ENCODE results near the gene C11orf21. TPM values are rescaled to one million over a fixed set of nuclear protein-coding genes. Genes with fewer than 3 reads are reported as not detected.

C11orf21 gene
- total and polyA plus RNA-seq, 10 of the 15 experiments (the other 5 are each of a cell fraction or from before 2014, with no cell fraction given): 0.04 to 0.26 (median 0.11) TPM; not detected in 7

DNA sequence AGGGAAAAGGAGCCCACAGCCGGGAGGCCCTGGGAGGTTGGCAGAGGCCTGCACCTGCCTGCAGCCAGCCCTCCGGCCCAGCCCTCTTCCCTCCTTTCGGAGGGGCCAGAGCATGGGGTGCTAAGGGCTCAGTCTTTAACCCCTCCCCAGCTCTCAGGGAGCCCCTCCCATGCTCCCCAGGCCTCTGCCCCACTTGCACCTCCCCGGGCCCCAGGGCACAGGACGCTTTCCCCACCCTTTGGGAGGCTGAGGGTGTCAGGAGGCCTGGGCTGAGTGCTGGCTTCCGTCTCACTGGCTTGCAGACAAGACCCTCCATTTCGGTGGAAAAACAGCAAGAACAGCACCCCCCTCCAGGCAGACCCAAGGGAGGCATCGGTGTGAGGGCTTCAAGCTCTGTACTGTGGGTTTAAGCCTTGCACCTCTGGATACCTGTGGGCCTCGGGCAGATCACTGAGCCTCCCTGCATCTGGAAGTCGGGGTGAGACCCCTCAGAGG is 38.6 kb downstream of the C11orf21 start (continued):
- TF ChIP-seq ASH2L (IDR thresholded peaks at IDR 0.05; ENCODE audit: borderline replicate concordance, low read depth): no peak
- no peak for TF ChIP-seq RELA (IDR thresholded peaks at IDR 0.05; ENCODE audit: borderline replicate concordance, partially characterized antibody)

DNA sequence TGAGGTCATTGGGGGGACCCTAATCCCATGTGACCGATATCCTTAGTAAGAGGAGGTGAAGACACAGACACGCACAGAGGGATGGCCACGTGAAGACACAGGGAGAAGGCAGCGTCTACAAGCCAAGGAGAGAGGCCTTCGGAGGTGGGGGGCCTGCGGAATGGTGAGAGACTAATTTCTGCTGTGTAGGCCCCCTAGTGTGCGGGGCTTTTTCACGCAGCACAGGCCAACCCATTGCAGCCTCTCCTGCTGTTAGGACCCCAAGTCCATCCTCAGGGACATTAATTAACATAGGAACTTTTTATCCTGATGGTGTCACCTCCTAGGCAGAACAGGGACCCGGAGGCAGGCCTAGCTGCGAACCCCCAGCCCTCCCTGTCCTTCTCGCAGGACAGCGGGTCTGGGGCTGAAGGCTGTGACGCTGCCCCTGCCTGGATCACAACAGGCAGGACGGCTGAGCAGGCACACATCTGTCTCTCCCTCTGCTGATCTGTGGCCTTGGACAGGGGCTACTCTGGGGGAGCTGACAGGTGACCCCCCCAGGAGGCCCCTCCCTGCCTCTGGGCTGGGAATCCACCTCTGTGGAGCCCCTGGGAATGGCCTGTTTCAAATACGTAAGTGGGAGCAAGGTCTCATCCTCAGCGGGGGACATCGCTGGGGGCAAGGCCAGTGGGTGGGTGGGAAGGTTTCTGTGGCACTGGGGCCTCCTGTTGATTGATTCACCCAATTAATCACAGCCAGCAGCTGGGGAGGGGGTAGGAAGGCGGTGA is 39.2 kb downstream of the C11orf21 start:
- Histone ChIP-seq H3K27ac (ENCODE audit: control insufficient read depth, insufficient read depth) (no peak overlapping the region), H3K36me3 (ENCODE audit: control insufficient read depth in 2 of 2, insufficient read depth in 2 of 2, low read length in 1 of 2) (no peaks in the 10 kb centered on the region), H3K4me1 (ENCODE audit: control insufficient read depth, insufficient read depth, low read length) (peaks cover 15% of the 10 kb centered on the region), H4K20me1 (ENCODE audit: control insufficient read depth, insufficient read depth) (no peaks in the 10 kb centered on the region), H2AFZ (ENCODE audit: control insufficient read depth, low read depth, low read length) (no peak overlapping the region), H3K27me3 (replicated peaks in 1 of 2; ENCODE audit: control insufficient read depth in 2 of 2, insufficient read depth in 2 of 2, low read length in 1 of 2) (no peaks in the 10 kb centered on the region), H3K9me3 (replicated peaks; ENCODE audit: control insufficient read depth, insufficient read depth, low read length) (no peaks in the 10 kb centered on the region), H3K9ac (ENCODE audit: control insufficient read depth, insufficient read depth, low read length) (no peak overlapping the region), H3K4me2 (ENCODE audit: control insufficient read depth, insufficient read depth) (no peak overlapping the region), H3K4me3 (no peak overlapping the region), H3K79me2 (ENCODE audit: control insufficient read depth, insufficient read depth, low read length) (no peaks in the 10 kb centered on the region)
- BruUV-seq (replicated peaks): no TSS peak
- SMC1A ChIA-PET (ENCODE audit: uncharacterized antibody, unreplicated experiment): no interaction called here
- CTCF ChIA-PET: no interaction called here
- intact Hi-C loops (cut with micrococcal nuclease; ENCODE audit: unreplicated experiment): no loop called here
- 47% methylated on average over 18 of the region's 18 CpGs for WGBS (ENCODE audit: insufficient coverage, insufficient replicate concordance, low lambda C conversion rate, missing lambda C conversion rate)
- in situ Hi-C loops (cut with MboI): no loop called here
- POLR2A ChIA-PET: no interaction called here
- FAIRE-seq (no peak), ATAC-seq (no peak), DNase-seq (ENCODE audit: low read depth, low spot score) (no peak)
- RAD21 ChIA-PET (ENCODE audit: unreplicated experiment): no interaction called here
- no peak for TF ChIP-seq CHD2 (IDR thresholded peaks at IDR 0.05; ENCODE audit: borderline replicate concordance, low read depth, low read length)
- no peak for TF ChIP-seq KAT2A (conservative IDR thresholded peaks at IDR 0.05; ENCODE audit: control insufficient read depth, low read depth, low read length)
- no peak for TF ChIP-seq FOS (IDR thresholded peaks at IDR 0.05; ENCODE audit: borderline replicate concordance, extremely low read depth, insufficient read length)
- TF ChIP-seq, protein P1, sequence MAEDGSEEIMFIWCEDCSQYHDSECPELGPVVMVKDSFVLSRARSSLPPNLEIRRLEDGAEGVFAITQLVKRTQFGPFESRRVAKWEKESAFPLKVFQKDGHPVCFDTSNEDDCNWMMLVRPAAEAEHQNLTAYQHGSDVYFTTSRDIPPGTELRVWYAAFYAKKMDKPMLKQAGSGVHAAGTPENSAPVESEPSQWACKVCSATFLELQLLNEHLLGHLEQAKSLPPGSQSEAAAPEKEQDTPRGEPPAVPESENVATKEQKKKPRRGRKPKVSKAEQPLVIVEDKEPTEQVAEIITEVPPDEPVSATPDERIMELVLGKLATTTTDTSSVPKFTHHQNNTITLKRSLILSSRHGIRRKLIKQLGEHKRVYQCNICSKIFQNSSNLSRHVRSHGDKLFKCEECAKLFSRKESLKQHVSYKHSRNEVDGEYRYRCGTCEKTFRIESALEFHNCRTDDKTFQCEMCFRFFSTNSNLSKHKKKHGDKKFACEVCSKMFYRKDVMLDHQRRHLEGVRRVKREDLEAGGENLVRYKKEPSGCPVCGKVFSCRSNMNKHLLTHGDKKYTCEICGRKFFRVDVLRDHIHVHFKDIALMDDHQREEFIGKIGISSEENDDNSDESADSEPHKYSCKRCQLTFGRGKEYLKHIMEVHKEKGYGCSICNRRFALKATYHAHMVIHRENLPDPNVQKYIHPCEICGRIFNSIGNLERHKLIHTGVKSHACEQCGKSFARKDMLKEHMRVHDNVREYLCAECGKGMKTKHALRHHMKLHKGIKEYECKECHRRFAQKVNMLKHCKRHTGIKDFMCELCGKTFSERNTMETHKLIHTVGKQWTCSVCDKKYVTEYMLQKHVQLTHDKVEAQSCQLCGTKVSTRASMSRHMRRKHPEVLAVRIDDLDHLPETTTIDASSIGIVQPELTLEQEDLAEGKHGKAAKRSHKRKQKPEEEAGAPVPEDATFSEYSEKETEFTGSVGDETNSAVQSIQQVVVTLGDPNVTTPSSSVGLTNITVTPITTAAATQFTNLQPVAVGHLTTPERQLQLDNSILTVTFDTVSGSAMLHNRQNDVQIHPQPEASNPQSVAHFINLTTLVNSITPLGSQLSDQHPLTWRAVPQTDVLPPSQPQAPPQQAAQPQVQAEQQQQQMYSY (CRISPR knock-in tag; IDR thresholded peaks at IDR 0.05): no peak
- TF ChIP-seq BCL11A (IDR thresholded peaks at IDR 0.05; ENCODE audit: low read depth, low read length): no peak
- TF ChIP-seq HDAC6 (IDR thresholded peaks at IDR 0.05; ENCODE audit: unreplicated experiment): no peak
- TF ChIP-seq POLR2A (IDR thresholded peaks at IDR 0.05; ENCODE audit: low read depth, low read length): no peak
- no peak for TF ChIP-seq CUX1 (IDR thresholded peaks at IDR 0.05; ENCODE audit: insufficient replicate concordance, low read depth, low read length)
- TF ChIP-seq, protein P2, sequence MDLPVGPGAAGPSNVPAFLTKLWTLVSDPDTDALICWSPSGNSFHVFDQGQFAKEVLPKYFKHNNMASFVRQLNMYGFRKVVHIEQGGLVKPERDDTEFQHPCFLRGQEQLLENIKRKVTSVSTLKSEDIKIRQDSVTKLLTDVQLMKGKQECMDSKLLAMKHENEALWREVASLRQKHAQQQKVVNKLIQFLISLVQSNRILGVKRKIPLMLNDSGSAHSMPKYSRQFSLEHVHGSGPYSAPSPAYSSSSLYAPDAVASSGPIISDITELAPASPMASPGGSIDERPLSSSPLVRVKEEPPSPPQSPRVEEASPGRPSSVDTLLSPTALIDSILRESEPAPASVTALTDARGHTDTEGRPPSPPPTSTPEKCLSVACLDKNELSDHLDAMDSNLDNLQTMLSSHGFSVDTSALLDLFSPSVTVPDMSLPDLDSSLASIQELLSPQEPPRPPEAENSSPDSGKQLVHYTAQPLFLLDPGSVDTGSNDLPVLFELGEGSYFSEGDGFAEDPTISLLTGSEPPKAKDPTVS (IDR thresholded peaks at IDR 0.05; ENCODE audit: low read depth, low read length): no peak
